ENCODE measurements around the gene KLHL29.
A peak's percentile ranks its signal among the peaks of the same experiment; 100 is the strongest.

The KLHL29 gene

GRCh38 chr2:23599667-23600066, 214.7 kb downstream of the KLHL29 start:
- no peak for DNase-seq

GRCh38 chr2:23600346-23600745, 215.4 kb downstream of the KLHL29 start:
- no peak for DNase-seq

DNA sequence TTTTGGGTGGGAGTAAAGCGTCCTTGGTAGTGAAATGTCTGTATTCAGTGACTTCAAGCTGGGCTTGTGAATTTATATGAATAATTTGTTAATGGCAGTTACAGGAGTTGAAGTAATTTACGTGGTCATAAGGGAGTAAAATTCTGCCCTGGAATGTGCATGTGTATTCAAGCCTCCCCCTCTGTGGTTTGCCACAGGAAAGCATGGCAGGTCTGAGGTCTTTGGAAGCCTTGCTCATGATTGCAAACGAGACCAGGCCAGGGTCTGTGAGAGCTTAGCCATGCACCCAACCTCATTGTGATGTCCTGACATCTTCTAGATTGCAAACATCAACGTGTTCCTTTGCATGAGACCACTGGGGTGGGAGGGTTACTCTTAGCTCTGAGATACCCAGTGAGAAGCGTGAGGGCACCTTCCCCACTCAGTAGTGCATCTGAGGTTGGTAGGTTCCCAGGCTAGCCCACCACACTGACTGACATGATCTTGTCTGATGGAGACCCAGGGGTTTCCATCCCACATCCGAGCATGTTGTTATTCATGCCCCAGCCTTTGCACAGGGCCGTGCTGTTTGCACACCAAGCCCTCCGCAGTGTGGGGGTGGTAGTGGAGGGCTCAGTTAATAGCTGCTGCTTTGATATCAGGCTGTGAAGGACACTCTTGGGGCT, 216.5 kb downstream of the KLHL29 start:
- no peak for DNase-seq

DNA sequence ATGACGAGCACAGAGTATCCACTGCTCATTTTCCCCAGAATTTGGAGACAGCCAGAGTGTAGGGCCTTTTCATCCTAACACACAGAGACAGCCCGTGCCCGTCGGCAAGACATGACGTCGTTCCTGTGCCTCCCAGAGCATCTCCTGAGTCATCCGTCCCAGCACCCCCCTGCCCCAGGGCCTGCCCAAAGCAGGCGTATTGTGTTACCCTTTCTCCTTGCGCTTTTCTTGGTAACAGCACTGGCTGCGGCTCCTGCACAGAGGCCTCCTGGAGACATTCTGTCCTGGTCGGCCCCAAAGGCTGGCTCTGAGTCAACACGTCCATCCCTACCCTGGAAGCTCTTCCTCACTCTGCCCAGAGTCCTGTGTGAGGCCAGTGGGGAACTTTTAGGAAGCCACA, 217.1 kb downstream of the KLHL29 start:
- no peak for DNase-seq

DNA sequence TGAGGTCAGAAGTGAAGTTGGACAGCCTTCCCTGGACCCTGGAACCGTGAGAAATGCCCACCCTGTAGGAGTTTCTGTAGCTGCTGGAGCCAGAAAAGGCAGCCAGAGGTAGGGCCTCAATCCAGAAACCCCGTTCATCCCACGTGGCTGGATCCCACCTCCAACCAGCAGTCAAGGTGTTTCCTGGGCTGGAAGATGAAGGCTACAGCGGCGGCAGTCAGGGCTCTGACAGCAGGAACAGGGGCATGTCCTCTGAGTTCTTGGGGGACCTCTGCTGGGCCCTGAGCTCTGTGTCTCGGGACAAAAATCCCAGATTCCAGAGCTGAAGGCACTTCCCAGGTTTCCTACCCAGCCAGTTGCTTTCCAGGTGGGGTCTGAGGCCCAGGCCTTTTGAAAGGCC, 218.2 kb downstream of the KLHL29 start:
- DNase-seq: no peak

DNA sequence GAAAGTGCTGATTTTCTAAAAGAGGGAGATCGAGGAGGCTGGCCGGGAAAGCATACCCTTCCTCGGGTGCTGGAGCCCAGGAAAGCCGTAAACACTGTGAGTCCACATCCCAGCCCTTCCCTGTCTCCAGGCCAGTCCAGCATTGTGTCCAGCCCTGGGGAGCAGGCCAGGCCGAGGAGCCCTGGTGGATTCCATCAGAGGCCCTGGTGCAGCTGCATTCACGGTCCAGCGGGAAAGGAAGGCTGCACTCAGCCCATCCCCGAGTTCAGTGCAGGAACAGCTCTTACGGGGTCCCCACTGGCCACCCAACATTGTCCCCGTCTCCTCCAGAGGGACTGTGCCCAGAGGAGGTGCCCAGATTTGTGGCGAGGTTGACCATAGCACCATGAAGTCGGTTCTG, 218.6 kb downstream of the KLHL29 start:
- no peak for DNase-seq

- no peak for DNase-seq
Measured at GRCh38 chr2:23604731-23605130, 219.8 kb downstream of the KLHL29 start.

DNA sequence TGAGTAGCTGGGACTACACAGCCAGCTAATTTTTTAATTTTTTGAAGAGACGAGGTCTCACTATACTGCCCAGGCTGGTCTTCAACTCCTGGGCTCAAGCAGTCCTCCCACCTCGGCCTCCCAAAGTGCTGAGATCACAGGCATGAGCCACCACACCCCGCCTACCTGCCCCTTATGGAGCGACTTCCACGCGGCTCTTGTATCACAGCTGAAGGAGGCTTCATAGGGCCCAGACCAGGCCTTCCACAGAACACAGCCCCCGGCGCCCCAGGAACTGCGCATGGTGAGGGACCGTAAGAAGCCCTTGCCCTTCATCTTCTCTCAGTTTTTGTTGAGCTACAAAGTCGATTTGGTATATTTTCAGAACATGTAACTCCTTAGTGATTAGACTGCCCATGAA, 220.3 kb downstream of the KLHL29 start:
- DNase-seq: no peak

DNA sequence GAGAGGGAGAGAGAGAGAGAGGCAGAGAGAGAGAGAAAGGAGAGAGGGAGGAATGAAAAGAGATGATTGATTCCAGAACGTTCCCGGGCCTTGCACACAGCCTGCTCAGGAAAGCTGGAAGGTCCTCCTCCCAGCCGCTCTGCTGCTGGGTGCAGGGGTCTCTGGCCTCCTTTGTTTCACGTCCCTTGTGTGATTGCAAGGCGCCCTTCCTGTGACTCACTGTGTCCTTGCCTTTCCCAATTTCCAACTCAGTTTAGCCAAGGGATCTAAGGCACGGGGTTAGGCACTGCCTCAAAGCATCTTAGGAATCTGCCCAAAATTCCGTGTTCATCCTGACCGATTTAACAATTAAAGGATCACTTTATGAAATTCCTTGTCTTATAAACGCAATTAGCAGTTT, 221.2 kb downstream of the KLHL29 start:
- no peak for DNase-seq

GRCh38 chr2:23606968-23607367, 222.0 kb downstream of the KLHL29 start:
- DNase-seq: no peak

DNA sequence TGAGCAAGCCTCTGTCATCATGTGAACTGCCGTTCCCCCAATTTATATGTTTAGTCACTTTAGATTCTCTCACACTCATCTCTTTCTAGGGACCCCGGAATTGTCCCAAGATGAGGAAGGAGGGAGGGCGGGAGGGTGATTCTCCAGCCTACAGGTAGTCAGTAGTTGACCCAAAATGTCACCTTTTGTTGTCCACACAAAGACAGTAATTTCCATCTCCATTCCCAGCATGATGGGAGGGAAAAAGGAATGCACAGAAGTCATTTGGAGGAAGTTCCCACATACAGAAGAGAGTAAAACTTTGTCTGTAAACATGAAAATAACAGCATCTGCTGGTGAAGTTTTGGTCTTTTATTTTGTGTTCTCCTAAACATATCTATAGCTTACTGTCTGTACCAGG, 222.9 kb downstream of the KLHL29 start:
- DNase-seq: no peak

DNA sequence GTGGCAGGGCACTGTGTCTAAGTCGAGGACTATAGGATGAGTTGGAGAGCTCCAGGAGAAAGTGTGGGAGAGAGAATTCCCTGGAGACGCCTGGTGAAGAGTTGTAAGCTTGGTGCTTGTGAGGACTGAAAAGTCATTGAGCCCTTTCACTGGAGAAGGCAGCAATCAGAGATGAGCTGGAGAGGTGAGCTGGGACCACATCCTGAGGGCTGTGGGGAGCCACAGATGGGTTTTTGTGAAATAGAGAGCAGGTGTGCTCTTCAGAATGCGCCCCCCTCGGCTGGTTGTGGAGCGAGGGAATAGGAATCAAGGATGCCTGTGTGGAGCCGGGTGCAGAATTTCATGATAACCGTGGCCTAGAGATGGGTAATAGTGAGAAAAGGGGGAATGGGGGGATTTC, 224.3 kb downstream of the KLHL29 start:
- DNase-seq: no peak

- DNase-seq: no peak
Measured at GRCh38 chr2:23611839-23612238, 226.9 kb downstream of the KLHL29 start.

DNA sequence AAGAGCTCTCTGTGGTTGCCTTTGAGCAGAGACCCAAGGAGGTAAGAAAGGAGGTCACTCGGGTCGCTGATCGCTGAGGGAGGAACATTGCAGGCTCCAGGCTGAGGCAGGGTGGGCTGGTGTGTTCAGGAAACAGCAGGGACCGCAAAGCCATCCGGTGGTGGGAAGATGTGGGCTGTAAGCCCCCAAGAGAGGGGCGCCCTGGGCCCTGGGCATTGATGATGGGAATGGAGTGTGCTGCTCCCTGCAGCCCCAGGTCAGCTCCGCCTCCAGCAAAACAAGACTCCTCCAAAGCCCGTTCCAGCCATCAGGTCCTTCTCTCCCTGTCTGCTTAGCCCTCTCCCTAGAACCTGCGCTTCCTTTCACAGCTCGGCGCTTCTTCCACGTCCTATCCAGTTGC, 229.7 kb downstream of the KLHL29 start:
- peak; percentile 25 for DNase-seq

GRCh38 chr2:23615216-23616020, 230.4 kb downstream of the KLHL29 start:
- no peak for DNase-seq

DNA sequence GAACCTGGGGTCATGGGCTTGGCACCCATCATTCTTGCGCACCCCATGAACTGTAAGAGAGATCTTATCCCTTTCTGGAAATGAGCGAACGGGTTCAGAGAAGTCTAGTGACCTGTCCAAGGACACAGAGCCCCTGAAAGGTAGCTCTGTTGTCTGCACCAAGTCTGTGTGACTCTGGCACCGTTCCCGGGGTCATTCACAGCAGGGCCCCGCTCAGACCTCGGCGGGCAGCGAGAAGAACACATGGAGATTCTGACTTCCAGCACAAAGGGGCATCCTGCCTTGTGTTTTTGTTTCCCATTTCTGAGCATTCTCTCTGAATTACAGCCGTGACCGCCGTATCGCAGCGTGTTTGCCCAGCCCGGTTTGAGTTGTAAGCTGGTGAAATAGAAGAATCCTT, 231.7 kb downstream of the KLHL29 start:
- no peak for DNase-seq

- DNase-seq: no peak
Measured at GRCh38 chr2:23617167-23617810, 232.3 kb downstream of the KLHL29 start.

DNA sequence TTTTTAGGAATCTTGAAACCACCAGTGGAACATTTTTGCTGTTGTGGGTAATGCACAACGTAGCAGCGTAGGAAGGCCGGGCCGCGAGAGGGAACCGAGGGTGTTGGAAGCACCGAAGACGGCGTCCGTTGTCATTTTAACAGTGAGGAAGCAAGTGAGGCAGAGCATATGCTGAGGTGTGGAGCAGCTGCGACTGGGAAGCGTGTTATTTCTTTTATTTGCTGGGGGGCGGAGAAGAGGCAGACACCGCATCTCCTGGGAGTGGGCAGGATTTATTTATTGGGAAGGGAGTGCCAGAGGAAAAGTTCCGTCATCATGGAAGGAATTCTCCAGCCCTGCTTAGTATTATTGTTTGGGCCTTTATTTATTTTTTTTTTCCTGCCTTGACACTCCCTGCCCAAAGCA, 232.8 kb downstream of the KLHL29 start:
- DNase-seq: no peak

DNA sequence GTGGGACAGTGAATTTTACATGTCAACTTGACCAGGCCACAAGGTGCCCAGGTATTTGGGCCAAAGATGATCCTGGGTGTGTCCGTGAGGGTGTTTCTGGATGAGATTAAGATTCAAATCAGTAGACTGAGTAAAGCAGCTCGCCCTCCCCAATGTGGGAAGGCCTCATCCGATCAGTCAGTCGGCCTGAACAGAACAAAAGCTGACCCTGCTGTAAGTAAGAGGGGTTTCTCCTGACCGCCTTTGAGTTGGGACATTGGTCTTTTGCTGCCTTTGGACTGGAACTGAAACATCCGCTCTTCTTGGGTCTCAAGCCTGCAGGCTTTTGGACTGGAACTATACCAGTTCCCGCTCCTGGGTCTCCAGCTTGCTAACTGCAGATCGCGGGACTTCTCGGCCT, 233.3 kb downstream of the KLHL29 start:
- no peak for DNase-seq

DNA sequence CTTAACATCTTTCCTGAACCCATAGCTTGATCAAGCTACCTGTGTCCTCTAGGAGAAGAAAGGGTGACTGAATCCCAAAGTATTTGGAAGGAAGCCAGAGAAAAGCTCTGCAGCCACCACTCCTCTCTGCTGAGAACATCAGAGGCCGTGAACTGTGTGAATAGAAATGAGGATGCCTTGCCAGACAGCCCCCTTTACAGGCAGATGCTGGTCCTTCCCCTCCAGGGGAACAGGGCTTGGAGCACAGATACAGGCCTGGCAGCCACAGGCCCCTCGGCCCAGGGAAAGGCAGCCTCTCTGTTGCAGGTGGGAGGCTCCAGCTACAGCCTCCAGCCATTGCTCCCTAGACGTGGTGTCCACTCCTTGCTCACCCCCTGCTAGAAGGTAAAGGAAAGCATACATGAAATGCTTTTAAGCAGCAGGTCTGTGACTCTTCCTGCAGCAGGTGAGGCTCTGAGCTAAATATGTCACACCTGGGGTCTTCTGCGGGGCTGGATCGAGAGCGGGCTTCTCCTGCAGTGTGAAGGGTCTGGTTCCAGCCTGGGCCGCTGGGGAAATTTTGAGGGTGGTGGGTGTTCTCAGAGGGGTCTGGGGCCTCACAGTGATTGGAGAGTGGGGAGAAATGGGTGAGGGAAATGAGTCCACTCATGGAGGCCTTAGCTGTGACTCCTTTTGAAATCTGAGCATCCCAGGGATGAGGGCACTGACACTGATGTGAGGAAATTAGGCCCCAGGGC, 234.0 kb downstream of the KLHL29 start:
- no peak for DNase-seq

- DNase-seq: no peak
Measured at GRCh38 chr2:23619941-23620340, 235.0 kb downstream of the KLHL29 start.

DNA sequence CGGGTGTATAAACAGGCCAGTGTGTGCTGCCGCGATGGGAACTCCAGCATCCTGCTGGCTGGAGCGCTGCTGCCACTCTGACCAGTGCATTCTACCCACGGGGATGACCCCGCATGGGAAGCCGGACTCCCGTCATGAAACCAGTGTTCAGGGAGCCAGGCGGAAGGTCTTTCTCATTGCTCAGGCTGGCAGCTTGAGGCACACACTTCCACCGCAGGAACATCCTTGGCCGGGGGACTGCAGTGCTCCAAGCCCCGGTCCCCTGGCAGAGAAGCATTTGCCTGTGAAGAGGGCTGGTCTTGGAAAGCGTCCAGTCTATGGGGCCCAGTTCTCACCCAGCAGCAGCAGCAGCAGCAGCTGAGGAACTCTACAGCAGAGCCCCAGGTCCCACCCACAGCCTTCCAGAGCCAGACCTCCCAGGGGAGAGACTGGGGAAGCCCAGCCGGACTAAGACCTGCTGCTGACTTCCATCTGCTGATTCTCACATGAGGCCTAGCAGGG, 235.9 kb downstream of the KLHL29 start:
- DNase-seq: no peak

GRCh38 chr2:23621616-23622015, 236.6 kb downstream of the KLHL29 start:
- no peak for DNase-seq
